HG03558 (cell line): ENCODE measurements around the gene ARHGAP6.

Source experiments
- ATAC-seq: cut with Tn5 transposase; IDR thresholded peaks from one replicate; pipeline ENCODE4 v1.9.1; 2021; ENCODE audit warnings: moderate number of reproducible peaks; ENCODE audit not compliant: unreplicated experiment; ENCODE audit errors: extremely low read depth

The ARHGAP6 gene

GRCh38 chrX:11209798-11210414 lies 455.8 kb downstream of the ARHGAP6 start:
- ATAC-seq, result no peak

GRCh38 chrX:11206716-11207115 lies 459.0 kb downstream of the ARHGAP6 start:
- no peak for ATAC-seq

- ATAC-seq, result no peak
Measured at GRCh38 chrX:11205796-11206195, 459.9 kb downstream of the ARHGAP6 start.

GRCh38 chrX:11197671-11198070 lies 468.0 kb downstream of the ARHGAP6 start:
- ATAC-seq, result no peak

- ATAC-seq, result no peak
Measured at GRCh38 chrX:11196476-11196875, 469.2 kb downstream of the ARHGAP6 start.

- ATAC-seq, result no peak
Measured at GRCh38 chrX:11193035-11193469, 472.7 kb downstream of the ARHGAP6 start.

GRCh38 chrX:11190745-11191510 lies 474.8 kb downstream of the ARHGAP6 start:
- ATAC-seq, result no peak

- ATAC-seq, result no peak
Measured at GRCh38 chrX:11189097-11189496, 476.6 kb downstream of the ARHGAP6 start.

GRCh38 chrX:11188664-11189063 lies 477.1 kb downstream of the ARHGAP6 start:
- no peak for ATAC-seq

- ATAC-seq, result no peak
Measured at GRCh38 chrX:11187001-11187400, 478.7 kb downstream of the ARHGAP6 start.

GRCh38 chrX:11185861-11186260 lies 479.9 kb downstream of the ARHGAP6 start:
- ATAC-seq, result no peak

- no peak for ATAC-seq
Measured at GRCh38 chrX:11180571-11180970, 485.1 kb downstream of the ARHGAP6 start.

GRCh38 chrX:11172415-11172814 lies 493.3 kb downstream of the ARHGAP6 start:
- no peak for ATAC-seq

GRCh38 chrX:11171956-11172355 lies 493.8 kb downstream of the ARHGAP6 start:
- no peak for ATAC-seq

- ATAC-seq, result no peak
Measured at GRCh38 chrX:11164433-11164832, 501.3 kb downstream of the ARHGAP6 start.

- ATAC-seq, result no peak
Measured at GRCh38 chrX:11159149-11159548, 506.6 kb downstream of the ARHGAP6 start.

GRCh38 chrX:11151799-11152559 lies 513.7 kb downstream of the ARHGAP6 start:
- no peak for ATAC-seq

- no peak for ATAC-seq
Measured at GRCh38 chrX:11148401-11148800, 517.3 kb downstream of the ARHGAP6 start.

GRCh38 chrX:11146411-11146810 lies 519.3 kb downstream of the ARHGAP6 start:
- ATAC-seq, result no peak

GRCh38 chrX:11143931-11144678 lies 521.6 kb downstream of the ARHGAP6 start:
- peak; percentile 83 for ATAC-seq
